Testis (tissue), 2 donors: ENCODE data around the gene CHN2.

Experiments
- POLR2A ChIP-seq: fragments of 450-650 bp; IDR thresholded peaks from one replicate; pipeline ENCODE4 v1.6.1; 2017; ENCODE audit warnings: antibody characterized with exemption, mild to moderate bottlenecking, moderate library complexity
- TF ChIP-seq, protein P1 (sequence below), 3 experiments: fragments of 450-650 bp in 2 of 3; fragments of 200-600 bp in 1 of 3; sonication (generic) in 1 of 3; IDR thresholded peaks; one replicate each; pipeline ENCODE4 v1.5.1; 2016 to 2019; ENCODE audit warnings: antibody characterized with exemption in 3 of 3, mild to moderate bottlenecking in 2 of 3, moderate library complexity in 1 of 3

DNA sequence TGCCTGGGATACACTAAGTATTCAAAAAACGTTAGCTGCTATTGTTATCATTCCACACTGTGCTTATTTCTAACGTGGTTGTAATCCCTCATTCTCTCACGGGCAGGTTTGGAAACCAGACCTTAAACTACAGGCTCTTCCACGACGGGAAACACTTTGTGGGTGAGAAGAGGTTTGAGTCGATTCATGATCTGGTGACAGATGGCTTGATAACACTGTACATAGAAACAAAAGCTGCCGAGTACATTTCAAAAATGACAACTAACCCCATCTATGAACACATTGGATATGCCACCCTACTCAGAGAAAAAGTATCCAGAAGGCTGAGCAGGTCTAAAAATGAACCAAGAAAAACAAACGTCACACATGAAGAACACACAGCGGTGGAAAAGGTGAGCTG, 205.9 kb downstream of the CHN2 start:
- TF ChIP-seq, protein P1, sequence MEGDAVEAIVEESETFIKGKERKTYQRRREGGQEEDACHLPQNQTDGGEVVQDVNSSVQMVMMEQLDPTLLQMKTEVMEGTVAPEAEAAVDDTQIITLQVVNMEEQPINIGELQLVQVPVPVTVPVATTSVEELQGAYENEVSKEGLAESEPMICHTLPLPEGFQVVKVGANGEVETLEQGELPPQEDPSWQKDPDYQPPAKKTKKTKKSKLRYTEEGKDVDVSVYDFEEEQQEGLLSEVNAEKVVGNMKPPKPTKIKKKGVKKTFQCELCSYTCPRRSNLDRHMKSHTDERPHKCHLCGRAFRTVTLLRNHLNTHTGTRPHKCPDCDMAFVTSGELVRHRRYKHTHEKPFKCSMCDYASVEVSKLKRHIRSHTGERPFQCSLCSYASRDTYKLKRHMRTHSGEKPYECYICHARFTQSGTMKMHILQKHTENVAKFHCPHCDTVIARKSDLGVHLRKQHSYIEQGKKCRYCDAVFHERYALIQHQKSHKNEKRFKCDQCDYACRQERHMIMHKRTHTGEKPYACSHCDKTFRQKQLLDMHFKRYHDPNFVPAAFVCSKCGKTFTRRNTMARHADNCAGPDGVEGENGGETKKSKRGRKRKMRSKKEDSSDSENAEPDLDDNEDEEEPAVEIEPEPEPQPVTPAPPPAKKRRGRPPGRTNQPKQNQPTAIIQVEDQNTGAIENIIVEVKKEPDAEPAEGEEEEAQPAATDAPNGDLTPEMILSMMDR (IDR thresholded peaks at IDR 0.05): no peak
- no peak for TF ChIP-seq POLR2A
